ENCODE measurements around the gene CCNY.

The CCNY gene

DNA sequence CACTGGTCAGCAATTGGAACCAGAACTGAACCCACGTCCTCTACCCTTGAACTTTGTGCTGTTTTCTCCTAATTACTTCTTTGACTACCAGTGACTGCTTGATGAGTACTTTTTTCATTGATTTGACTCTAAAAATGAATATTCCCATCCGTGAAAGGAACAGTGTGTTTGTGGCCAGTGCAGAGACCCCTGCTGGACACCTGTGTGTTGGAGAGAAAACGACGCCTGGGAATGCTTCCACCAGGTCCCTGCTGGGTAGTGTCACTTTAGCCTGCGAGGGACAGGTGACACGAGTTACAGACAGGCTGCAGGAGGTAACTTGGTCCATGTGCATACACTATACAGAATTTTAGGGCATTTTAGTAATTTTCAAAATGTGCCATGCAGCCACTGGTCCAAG, 262.1 kb downstream of the CCNY start:
- no peak for DNase-seq

- DNase-seq: no peak
These were observed 263.9 kb downstream of the CCNY start for GRCh38 chr10:35600193-35600592.

GRCh38 chr10:35605191-35605590, 268.9 kb downstream of the CCNY start, which contains the start of gene GJD4:
TSS of gene GJD4 (plus strand) at chr10:35605341. CDS start at chr10:35605568, 227 bp downstream.
- no peak for DNase-seq

DNA sequence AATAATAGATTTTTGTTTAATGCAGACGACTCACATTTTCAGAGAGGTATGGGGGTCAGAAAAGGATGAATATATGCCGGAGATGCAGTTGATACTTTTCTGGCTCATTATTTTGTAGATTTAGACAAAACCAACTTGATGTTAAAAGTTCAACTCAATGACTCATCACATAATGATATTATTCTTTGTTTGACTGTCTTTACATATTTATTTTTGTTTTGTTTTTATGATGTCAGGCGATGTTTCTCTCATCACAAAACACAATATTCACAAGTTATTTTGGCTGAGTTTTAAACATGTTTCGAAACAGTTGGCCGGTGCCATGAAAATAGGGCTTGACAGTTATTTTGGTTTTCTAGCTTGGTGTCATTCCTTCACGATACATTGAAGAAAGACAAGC, 270.1 kb downstream of the CCNY start:
- no peak for DNase-seq

GRCh38 chr10:35607475-35608327, 271.4 kb downstream of the CCNY start:
- no peak for DNase-seq

DNA sequence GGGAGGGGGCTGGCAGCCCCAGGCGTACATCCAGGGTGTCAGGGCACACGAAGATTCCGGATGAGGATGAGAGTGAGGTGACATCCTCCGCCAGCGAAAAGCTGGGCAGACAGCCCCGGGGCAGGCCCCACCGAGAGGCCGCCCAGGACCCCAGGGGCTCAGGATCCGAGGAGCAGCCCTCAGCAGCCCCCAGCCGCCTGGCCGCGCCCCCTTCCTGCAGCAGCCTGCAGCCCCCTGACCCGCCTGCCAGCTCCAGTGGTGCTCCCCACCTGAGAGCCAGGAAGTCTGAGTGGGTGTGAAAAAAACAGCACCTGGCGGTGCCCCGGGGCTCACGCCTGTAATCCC, 272.0 kb downstream of the CCNY start:
- DNase-seq: no peak

DNA sequence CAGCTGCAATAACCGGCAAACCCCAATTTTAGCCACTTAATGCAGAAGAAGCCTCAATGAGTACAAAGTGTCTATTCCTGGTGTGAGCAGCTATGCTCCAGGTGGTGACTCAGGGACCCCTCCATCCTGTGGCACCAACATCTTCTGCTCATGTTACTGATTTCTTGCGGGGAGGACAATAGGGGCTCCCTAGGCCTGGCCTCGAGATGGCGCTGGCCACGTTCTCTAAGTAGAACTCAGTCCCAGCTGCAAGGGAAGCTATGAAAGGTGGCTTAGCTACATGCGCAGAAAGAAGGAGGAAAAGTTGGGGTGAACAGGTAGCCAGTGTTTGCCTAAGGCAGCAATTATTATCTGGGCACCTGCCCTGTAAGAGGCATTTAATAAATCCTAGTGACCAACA, 275.4 kb downstream of the CCNY start:
- no peak for DNase-seq

DNA sequence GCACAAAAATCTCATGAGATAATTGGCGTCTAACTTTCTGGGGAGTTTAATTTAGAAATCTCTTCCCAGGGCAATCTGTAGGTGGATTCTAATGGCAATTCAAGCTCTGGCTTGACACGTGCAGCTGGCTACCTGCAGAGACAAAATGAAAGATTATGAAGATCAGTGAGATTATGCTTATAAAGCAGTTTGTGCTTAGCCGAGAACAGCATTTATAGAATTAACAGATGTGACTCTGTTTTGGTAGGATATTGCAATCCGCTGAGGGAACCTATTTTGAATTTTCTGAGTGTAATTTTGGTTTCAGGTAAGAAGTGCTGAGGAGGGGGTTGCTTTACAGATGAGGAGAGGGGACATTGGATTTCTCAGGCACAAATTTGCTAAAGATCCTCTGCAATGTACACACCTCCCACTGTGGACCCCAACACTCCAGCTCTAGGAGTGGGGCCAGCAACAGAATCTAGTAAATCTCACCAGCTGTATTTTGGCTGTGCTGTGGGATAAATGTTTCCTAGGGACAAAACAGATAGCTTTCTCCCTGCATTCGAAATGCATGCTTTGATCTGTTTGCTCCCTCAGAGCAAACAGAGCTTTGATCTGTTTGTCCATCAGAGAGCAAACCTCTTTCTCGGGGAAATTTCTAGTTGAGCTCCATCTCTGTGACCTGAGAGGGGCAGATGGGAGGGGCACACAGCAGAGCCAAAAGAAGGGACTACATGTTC, 276.2 kb downstream of the CCNY start:
- DNase-seq: no peak

GRCh38 chr10:35613107-35613440, 276.8 kb downstream of the CCNY start:
- no peak for DNase-seq

GRCh38 chr10:35613597-35614226, 277.4 kb downstream of the CCNY start:
- peak; percentile 5 for DNase-seq

GRCh38 chr10:35614312-35614711, 278.0 kb downstream of the CCNY start:
- DNase-seq: no peak

Measured in NCI-H446 treated with DMSO at 0.1 percent for 48 hours (cell line).